GM18517 (cell line): ENCODE data around the gene CTBP2.
"Not testable (repeated sequence)": the region's sequence is repeated elsewhere in the genome, so short reads cannot be mapped to it uniquely, and the experiment has no call there.

Source experiments
- ATAC-seq: cut with Tn5 transposase; IDR thresholded peaks from one replicate; pipeline ENCODE4 v1.9.1; 2021; ENCODE audit warnings: mild to moderate bottlenecking, moderate library complexity; ENCODE audit not compliant: unreplicated experiment

Gene CTBP2

DNA sequence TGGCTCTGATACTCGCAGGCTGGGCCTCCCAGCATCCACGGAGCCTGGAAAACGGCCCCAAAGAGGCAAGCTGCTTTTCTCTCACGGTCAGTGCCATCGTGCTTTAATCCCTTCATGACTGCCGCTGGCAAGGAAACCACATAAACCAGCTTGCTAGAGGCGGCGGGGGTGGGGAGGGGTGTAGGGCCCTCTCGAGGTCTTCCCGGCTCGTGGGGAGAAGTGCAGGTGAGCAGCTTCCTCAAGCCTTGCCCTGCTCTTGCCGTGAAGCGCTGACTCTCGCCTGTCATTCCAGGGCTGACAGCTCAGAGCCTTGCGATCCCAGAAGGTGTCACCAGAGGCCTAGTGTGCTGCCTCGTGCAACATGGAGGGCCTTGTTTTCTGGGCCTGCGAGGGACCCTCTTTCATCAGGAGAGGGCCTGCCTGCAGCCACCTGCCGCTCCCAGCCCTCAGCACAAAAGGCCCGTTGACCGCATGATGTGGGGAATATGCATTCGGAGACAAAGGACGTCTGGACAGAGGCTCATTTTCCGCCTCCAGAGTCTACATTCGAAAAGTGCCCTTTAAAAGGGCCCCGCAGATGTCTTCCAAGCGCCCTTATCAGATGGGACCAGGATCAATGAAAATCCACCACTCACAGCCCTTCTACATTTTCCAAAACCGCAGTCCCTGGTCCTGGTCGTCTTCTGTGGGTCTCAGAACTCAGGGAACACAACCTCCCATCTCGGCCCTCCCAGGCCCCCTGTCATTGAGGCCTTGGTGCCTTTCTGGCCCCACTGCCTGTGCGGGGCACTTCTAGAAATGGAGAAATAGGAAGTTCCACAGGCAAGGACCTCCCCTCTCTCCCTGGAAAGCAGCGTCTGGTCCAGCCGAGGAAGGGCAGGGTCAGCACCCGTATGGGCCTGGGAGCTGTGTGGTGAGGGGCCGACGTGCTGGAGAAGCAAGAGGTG is 159.7 kb downstream of the CTBP2 start:
- no peak for ATAC-seq

DNA sequence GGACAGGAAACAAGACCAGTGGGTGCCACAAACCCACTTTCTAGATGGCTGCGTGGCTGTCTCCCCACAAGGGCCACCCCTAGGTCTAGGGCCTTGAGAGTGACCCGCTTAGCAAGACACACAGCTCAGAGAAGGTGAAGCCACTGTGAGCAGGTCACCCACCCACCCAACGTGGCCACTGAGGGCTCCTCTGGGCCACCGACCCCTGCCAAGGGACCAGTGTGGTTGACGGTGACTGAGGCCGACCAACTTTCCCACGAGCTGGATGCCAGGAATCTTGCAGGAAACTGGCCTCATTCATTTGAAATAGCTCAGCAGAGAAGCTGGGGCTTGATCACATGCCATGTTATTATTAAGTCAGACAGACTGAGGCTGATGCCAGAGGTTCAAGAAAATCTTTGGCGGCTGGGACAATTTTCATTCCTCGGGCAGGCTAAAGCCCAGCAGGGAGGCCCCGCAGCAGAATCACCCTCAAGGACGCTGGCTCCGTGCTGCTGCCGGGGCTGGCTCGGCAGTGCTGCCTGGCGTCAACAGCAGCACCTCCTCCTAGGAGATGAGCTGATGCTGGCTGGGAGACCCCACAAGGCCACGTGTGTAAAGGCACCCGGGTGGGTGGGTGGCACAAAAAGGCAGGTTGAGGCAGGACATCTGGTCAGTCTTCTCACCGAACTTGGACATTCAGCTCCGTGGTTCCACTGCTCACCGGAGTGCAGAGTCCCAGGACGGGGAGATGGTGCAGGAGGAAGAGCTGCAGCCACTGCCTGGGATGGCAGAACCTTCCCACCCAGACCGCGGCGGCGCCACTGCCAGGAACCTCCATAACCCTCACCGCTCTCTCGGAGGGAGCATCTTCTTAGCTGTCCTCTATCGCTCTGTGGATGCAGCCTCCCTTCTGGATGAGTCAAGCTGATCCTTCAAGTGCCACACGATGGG is 160.7 kb downstream of the CTBP2 start:
- ATAC-seq: no peak

DNA sequence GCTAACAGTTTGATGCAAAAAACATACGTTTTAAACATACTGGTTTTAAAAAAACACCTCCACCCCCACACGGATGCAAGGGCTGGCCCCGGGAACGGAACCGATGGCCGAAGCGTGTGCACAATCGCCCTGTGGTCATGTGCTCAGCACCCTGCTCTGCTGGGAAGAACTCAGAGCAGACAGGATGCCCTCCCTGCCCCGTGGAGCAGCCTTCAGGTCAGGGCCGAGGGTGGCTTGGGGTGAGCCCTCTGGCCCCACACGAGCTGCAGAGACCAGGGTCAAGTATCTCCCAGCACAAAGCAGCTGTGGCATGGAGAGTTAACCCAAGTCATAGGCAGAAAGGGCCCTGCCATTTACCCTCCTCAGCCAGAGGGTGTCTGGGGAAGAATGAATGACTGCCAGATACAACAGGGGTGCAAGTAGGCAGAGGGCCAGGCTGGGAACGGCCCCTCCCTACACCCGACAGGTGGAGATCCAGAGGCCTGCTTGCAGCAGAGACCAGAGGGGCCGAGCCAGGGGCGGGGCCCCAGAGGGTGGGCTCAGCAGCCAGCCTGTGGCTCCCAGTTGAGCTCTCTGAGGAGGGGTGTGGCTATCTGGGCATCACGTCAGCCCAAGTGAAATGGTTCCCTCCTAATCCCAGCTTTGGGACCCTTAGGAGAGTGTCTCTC is 161.6 kb downstream of the CTBP2 start:
- ATAC-seq: no peak

DNA sequence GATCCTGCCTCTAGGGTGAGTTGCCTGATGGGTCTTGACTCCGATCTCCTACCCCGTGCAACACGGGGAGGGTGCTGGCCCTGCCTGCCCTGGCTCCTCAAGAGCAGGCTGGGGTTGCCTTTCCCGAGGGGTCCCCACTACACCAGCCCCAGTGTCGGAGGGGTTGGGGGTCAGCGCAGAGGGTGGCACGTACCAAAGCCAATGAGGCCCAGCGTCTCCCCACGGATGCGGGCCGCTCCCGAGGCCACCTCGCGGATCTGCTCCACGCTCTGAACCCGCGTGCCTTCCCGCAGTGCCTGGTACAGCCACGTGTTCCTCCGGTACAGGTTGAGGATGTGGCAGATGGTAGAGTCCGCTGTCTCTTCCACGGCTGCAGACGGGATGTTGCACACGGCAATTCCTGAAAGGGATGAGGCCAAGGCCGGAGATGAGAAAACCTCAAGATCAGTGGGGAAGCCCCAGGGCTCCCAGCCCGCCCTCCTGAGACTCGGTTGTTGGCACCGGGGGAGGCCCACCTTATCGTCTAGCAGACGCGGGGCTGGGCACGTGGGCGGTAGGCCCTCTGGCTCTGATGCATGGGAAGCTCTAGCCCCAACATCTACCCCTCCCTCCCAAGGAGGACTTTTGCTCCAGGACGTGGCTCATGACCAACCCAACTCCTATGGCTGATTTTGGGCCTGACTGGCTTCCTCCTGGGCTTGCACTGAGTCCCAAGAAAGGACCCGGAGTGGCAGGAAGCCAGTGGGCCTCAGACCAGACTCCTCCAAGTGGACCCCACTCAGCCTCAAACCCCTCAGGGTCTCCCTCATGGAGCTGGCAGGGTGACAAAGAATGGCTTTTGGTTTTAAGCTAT is 162.4 kb downstream of the CTBP2 start:
- no peak for ATAC-seq

DNA sequence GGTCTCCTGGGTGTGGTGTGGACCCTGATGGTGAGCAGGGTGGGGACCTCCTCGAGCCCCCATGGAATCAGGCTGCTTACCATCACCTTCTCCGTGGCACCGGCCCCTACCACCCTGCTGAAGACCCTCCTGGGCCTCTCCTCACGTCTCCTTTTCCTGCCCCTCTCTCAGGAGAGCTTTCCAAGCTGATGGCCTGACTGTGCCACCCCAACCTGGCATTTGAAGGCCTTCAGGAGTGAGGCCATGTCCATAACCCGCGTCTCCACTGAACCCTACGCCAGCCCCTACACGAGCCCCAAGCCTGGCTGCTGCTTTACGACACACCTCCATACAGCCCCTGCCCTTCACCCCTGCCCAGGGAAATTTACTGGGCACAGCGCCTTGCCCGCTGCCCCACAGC is 163.1 kb downstream of the CTBP2 start:
- ATAC-seq: no peak

DNA sequence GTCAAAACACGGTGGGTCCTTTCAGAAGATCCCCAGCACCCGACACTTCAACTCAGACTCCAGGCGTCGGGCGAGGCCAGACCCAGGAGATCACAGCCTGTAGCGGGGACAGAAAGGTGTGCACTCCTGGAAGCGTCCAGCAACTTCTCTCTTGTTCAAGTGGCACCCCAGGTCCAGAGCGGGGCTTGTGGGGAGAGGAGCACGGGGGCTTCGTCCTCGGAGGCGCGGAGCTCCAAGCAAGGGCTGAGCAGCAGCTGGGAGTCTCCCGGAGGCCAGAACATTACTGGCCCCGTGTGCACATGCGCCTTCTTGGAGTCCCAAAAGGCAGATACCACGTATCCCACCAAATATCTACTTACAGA is 163.5 kb downstream of the CTBP2 start:
- no peak for ATAC-seq

DNA sequence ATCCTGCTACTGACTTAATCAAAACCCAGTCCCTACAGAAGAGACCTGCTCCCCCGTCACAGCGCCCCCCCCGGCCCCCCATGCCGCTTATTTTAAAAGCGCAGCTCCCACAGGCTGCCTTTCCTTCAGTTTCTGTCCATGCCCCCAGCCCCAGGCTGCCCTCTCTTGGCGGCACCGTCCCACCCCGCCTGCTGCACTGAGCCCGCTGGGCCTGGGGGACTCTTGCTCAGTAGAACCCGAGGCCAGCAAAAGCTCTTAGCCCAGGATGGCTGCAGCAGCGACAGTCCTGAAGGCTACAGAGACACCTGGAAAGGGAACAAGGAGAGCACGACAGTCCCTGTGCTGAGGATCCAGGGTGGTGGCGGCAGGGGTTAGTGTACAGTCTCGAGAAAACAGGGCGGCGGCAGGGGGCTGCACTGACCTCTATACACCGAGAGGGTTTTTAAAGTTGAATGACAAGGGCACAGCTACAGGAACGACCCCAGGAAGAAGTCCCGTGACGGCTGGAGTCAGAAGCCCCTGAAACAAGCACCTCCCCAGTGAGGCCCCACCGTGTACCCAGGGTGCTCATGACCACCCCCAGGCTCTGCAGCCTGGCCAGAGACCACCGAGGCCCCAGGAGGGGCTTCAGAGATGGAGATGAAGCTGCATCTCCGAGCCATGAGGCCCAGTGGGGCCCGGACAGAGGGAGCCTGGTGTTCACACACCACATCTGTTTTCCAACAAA is 164.1 kb downstream of the CTBP2 start:
- ATAC-seq: no peak

DNA sequence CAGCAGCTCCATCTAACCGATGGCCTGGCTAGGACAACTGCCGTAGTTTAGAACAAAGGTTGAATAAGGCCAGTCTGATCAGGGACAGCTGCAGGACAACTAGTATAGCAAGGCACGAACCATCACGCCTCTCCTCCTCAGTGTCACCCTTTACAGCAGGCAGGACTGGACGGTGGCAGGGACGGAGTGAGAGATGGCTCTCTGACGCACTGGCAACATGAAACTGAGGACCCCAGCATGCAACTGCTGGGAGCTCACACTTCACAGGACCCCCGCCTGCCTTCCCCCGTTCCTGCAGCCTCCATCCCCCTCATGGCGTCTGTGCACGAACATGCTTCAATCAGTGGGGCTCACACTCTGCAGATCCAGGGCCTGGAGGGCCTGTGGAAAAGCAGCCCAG is 164.8 kb downstream of the CTBP2 start:
- no peak for ATAC-seq

DNA sequence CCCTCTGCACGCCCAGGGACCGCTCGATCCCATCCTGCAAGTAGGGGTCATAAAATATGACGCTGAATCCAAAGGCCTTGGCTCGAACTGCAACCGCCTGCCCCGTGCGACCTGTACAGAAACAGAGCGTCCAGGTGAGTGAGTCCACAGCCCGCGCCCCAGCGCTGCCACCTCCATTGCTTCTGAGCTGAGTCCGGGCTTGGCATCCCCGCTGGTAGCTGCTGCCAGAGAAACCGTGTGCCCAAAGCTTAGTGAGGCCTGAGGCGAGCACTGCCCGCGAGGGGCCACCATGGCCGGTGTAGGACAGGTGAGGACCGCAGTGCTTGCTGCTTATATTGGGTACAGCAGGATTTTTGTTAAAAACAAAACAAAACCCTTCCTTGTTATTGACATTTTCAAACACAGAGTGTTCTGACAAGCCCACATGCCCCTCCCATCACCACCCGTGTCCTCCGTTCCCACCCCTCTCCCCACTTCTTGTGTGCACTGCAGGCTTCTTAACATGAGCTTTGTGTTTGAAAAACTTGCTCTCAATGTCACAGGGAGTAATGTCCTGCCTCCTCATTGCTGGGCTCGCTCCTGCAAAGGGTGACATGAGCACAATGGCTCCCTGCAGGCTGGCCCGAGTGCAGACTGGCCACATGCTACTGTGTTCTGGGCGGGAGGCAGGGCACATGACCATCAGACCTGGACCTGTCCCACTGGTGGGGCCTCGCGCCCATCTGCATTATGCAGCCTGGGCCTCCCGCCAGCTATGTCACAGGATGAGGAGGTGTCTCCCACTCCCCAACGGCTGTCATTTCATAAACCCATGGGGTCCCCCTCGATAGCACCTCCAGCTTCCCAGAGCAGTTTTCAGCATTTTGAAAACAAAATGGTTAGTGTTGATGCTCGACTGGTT is 165.5 kb downstream of the CTBP2 start:
- no peak for ATAC-seq

DNA sequence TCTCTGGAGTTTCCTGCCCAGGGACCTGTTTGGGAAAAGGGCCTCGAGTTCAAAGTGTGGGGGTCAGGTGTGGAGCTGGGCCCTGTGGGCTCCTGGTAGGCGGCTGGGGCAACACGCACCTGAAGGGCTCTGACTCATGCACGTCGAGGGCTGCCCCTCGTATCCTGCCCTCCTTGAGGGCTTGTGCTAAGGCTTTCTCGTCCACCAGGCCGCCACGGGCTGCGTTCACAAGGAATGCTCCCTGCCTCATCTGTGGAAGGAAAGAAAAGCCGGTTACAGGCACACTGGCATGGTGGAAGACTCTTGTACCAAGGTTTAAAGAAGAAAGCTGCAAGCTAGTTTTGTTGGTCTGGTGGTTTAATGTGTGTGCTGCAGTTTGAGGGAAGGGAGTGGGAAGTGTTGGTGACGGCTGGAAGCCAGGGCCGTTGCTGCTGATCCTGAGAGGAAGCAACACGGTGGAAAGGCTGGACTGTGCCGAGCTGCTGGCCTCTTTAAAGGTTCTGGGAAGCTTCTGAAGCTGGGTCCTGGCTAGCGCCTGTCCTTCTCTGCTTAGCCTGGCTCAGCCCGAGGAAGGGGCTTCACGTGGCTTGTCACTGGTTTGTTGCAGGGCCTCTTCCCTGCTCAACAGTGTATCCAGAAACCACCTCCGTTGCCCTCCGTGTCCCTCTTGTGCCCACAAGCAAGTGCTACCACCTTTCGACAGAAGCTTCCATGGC is 166.5 kb downstream of the CTBP2 start:
- no peak for ATAC-seq

DNA sequence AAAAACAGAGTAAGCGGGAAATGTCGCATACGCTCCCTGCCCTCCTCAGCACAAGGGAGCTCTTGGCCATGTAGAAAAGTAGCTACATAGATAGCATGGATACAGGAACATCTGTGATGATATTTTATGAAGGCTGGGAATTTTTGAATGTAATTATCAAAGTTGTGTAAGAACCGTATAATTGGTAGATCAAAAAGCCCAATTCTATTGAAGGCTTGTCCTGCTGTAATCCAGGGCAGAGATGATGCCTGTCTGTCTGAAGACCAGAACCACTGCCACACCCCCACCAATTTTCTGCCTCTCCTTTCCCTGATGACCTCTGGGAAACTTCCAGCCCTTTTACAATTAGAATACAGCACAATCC is 167.0 kb downstream of the CTBP2 start:
- no peak for ATAC-seq

DNA sequence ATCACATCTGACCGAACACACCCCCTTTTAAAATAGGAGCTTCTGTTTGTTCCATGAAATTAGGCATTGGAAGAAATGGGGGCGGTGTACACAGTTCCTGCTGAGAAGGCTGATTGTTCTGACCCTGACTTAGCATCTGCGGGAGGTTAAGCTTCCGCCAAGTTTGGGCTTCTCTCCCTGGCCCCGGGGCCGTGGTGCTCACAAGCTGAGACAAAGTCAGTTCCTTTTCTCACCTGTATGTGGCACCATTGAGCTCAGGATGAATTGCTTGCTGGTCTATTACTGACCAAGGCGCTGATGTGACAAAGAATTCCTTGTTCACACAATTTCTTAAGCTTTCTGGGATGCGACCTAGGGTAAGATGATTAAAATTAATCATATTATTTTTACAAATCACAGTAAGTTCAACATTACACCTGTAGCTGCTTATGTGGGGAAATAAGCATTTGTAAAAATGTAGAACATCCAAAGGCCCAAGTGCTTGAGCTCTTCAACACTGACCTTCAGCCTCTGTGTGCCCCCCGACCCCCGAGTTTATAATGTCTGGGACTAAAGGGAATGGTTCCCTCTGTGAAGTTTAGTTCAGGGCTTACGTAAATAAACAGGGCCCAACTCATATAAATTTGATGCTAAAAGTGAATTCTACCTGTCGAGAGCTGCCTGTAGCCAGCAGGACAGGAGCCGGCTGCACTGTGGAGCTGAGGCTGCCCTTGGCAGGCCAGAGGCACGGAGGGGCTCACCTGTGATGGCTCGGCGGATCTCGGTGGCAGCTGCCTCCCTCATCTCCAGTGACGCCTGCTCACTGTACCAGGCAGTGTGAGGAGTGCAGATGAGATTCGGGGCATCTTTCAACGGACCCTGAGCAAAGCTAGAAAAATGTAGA is 167.7 kb downstream of the CTBP2 start:
- ATAC-seq: peak; percentile 57

DNA sequence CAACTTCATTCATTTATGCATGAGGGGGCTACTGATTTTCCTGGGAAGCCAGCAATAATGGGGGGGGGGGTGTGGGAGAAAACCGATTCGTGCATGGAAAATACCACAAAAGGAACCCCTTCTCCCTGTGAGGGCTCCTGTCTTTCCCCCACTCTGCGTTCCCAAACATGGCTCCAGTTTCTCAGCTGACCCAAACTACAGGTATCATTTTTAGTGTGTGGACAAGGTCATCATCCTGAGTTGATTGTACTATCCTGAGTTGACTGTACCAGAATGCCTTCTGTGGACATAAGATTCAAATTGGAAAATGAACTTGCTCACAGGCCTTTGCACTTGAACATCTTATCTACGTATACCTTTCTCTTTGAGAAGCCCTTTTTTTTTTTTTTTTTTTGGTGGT is 168.5 kb downstream of the CTBP2 start:
- ATAC-seq: no peak

DNA sequence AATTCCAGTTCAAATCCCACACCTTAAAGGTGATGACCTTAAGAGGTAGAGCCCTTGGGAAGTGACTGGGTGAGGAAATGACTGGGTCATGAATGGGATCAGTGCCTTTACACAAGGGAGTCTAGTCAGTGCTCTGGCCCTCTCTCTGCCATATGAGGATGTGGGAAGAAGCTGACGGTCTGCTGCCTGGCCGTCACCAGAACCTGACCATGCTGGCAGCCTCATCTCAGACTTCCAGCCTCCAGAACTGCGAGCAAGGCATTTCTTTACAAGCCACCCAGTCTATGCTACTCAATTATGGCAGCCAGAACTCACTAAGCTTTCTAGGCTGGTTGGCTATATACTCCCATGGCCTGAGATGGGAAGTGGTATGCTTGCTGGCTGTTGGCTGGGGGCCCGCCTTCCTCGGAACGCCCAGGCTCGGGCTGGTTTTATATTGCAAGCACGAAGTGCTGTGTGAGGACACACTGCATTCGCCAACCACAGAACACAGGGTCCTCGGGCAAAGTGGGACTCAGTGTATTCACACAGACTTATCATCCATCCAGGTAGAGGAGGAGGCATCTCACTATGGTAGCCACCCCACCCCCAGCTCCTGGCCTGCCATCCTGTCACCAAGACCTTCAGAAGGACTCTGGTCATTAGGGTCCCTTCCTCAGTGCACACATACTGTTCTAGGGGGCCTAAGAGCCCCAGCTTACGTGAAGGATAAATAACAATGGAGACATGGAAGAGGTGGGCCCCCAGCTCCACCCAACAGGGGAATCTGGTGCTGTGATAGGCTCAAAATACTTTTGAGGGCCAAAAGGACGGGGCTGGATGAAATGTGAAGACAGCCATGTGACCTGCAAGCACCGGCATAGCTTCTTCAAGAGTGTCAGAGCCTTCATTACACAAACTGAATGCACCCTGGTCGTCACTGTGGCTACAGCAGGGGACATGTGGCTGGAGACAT is 169.4 kb downstream of the CTBP2 start:
- no peak for ATAC-seq

DNA sequence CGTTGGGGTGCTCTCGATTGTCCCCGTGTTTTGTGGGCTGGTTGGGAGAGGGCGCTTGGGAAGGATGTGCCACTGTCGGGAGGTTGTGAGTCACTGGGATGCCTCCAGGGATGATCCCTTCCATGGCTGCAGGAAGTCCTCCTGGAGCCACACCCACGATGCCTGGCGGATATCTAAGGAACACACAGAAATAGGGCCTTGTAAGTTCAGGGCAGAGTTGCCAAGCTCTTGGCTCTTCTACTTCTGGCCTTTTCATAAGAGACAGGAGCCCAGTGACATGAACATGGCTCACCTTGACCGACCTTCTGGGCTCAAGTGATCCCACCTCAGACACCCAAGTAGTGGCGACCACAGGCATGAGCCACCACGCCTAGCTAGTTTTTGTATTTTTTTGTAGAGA is 170.8 kb downstream of the CTBP2 start:
- no peak for ATAC-seq

DNA sequence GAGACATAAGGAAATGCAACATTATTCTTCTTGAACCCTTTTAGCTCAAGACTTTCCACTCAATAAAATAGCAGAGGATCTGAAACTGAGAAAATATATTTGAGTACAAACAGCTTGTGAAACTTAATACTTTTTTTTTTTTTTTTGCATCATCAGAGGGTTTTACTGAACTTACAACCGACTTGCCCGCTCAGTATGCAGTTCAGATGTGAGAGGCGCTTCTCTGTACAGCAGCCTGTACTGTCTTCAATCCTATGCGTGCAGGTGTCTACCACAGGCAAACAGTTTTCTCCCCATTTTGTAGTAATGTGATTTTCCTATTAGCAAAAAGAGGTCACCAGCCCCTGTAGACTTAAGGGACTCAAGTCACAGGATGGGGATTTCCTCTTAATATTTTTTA is 171.6 kb downstream of the CTBP2 start:
- ATAC-seq: not testable (repeated sequence)
